Spleen (tissue), 3 donors: Measurements from ENCODE around the gene CEP112.

Experiments used
- POLR2A ChIP-seq, 3 donors: fragments of 450-650 bp; IDR thresholded peaks; one replicate each; pipeline ENCODE4 v1.5.1; 2017; ENCODE audit warnings: antibody characterized with exemption in 3 of 3, mild to moderate bottlenecking in 1 of 3
- POLR2AphosphoS5 ChIP-seq, 3 donors: sonication (generic); formaldehyde crosslinking; IDR thresholded peaks; one replicate each; pipeline ENCODE4 v1.5.1; 2017; ENCODE audit warnings: antibody characterized with exemption in 3 of 3

GRCh38 chr17:65857718-65858117, 334.2 kb downstream of the CEP112 start:
- TF ChIP-seq POLR2A (IDR thresholded peaks at IDR 0.05), result no peak
- no peak for TF ChIP-seq POLR2AphosphoS5 (IDR thresholded peaks at IDR 0.05)
